Activated naive CD4-positive, alpha-beta T cell treated with anti-CD3 and anti-CD28 coated beads, Interleukin-2, amount 50 U/mL, for 16 hours (primary cell): ENCODE data around the gene CDCA5.
A peak's percentile ranks its signal among the peaks of the same experiment; 100 is the strongest.

Experiments
- DNase-seq: peaks from one replicate; pipeline ENCODE4 v3.0.0-alpha.2; 2020

CDCA5 gene

GRCh38 chr11:65104628-65105027, 20.8 kb upstream of the CDCA5 start:
- DNase-seq, result no peak

DNA sequence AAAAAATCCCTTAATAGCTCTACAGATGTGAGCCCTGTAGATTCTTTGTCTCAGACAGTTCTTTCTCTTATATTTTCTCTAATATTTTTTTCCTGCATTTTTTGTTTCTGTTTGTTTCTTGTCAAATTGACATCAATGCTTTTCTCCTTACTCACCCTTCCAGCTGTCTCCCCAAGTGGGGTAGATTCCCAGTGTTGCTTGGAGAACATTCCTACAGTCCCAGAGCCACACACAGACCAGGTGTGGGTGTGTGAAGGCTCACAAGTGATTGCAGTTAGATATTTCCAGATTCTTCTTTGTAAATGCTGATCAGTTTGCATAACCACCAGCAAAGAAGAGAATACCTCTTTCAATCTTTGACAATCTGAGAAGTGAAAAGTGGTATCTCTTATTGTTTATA, 19.6 kb upstream of the CDCA5 start:
- no peak for DNase-seq

GRCh38 chr11:65102142-65103095, 18.6 kb upstream of the CDCA5 start:
- no peak for DNase-seq

DNA sequence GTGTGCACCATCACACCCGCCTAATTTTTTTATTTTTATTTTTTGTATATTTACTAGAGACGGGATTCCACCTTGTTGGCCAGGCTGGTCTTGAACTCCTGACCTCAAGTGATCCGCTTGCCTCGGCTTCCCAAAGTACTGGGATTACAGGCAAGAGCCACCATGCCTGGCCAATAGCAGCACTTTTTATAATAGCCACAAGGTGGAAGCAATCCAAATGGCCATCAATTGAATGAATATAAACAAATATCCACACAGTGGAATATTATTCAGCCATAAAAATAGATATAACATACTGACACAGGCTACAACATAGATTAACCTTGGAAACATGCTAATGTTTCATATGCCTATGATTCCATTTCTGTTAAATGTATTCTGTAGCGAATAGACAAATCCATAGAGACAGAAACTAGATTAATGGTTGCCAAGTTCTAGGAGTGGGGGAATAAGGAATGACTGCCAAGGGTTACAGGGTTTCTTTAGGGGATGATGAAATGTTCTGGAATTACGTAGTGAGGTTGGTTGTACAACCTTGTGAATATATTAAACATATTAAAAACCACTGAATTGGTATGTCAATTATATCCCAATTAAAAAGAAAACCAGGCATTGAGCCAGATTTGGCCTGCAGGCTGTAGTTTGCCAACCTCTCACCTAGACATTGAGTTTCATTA, 17.0 kb upstream of the CDCA5 start:
- DNase-seq, result no peak

DNA sequence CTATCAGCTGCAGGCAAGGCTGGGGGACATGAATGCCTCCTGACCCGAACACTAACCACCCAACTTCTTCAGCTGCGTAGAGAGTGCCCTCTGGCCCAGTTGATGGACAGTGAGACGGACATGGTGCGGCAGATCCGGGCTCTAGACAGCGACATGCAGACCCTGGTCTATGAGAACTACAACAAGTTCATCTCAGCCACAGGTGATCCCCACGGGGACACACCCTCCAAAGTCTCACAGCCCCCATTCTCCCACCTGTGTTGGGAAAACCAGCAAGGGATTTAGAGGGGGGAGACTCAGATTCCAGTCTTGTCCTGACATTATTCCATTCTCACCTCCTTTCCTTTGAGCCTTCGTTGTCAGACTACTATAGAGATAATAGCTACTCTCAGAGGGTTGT, 13.1 kb upstream of the CDCA5 start:
- no peak for DNase-seq

- peak; percentile 84 for DNase-seq
These were observed 12.3 kb upstream of the CDCA5 start, which contains the start of gene VPS51 for GRCh38 chr11:65095974-65096806. Gene VPS51, plus strand, starts transcription at chr11:65096214. Its CDS starts 37 bp downstream, at chr11:65096251.

DNA sequence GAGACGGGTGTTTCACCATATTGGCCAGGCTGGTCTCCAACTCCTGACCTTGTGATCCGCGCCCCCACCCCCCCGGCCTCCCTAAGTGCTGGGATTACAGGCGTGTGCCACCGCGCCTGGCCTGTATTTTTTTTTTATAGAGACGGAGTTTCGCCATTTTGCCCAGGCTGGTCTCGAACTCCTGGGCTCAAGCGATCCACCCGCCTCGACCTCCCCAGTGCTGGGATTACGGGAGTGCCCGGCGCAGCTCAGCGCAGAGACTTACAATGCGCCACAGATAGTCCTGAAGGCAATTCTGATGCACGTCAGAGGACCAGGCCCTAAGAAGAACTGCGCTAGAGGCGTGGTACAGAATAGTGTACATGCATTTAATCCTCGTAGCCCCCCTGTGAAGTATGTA, 11.6 kb upstream of the CDCA5 start:
- DNase-seq, result no peak

GRCh38 chr11:65090628-65091027, 6.8 kb upstream of the CDCA5 start:
- no peak for DNase-seq

DNA sequence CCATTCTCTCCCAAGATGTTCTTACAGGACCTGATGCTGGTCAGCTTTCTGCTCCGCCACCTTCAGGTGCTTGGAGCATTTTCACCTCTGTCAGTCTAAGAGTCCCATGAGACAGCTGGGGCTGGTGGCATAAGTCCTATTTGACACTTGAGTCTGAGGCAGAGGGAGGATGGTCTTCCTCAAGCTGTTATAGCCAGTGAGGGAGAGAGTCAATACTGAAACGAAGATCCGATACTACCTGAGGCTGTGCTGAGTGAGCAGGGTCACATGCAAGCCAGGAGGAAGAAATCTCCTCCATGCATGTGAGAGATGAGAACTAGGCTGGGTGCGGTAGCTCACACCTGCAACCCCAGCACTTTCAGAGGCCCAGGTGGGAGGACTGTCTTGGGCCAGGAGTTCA, 5.8 kb upstream of the CDCA5 start:
- DNase-seq, result no peak

DNA sequence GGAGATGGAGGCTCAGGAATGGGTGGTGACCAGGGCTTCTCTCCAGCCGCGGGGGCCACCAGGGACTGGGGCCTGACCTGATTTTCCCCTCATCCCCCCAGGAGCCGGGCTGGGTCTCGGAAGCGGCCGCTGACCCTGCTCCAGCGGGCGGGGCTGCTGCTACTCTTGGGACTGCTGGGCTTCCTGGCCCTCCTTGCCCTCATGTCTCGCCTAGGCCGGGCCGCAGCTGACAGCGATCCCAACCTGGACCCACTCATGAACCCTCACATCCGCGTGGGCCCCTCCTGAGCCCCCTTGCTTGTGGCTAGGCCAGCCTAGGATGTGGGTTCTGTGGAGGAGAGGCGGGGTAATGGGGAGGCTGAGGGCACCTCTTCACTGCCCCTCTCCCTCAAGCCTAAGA, 4.0 kb upstream of the CDCA5 start:
- no peak for DNase-seq

GRCh38 chr11:65087216-65087615, 3.4 kb upstream of the CDCA5 start:
- DNase-seq, result no peak

- DNase-seq, result no peak
These were observed 3.0 kb upstream of the CDCA5 start for GRCh38 chr11:65086809-65087208.

DNA sequence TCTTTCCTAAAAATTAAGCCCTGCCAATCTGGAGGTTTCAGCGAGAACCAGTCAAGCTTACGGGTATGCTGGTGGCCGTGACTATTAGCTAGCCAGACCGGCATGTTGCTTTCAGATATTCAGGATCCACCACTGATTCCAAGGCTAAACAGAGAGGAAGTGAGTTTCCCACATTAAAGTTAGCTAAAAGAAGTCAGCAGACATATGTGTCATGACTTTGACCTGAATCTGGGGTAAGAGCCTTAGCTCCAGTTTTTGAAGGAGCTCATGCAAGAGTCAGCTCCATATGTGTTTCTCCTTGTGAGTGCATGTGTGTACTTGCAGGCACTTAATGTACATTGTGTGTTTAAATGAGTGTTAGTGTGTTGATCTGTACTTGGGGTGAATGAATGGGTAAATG, 1.6 kb upstream of the CDCA5 start:
- DNase-seq, result no peak

GRCh38 chr11:65084598-65085375, 947 bp upstream of the CDCA5 start:
- no peak for DNase-seq

DNA sequence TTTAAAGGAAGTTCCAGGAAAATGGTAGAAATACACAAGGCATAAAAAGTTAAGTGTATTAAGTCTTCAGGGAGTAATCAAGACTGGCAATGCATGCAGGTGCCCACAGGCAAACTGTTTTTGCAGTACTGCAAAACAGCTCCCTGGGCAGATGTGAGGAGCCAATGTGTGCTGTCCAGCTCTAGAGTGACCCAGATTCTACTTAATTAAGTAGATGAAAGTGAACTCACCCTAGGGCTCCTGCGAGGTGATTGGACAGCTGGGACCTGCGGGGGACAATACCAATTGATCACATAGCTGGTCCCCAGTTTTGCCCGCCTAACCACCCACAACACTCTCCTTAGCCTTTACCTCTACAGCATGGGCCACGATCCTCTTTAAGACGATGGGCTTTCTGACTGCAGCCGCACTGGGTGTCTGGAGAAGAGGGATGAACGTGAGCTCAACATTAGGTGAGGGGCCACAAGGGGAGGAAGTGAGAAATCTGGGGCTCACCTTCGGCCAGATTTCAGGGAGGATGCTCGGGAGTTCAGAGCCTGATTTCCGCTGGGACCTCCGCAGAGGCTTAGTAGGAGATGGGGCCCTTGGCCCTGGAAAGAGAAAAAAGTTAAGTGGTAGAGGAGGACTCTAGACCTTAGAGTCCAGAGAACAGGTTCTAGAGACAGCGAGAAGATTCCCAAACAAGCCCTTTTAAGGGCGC, 556 bp downstream of the CDCA5 start:
- no peak for DNase-seq

DNA sequence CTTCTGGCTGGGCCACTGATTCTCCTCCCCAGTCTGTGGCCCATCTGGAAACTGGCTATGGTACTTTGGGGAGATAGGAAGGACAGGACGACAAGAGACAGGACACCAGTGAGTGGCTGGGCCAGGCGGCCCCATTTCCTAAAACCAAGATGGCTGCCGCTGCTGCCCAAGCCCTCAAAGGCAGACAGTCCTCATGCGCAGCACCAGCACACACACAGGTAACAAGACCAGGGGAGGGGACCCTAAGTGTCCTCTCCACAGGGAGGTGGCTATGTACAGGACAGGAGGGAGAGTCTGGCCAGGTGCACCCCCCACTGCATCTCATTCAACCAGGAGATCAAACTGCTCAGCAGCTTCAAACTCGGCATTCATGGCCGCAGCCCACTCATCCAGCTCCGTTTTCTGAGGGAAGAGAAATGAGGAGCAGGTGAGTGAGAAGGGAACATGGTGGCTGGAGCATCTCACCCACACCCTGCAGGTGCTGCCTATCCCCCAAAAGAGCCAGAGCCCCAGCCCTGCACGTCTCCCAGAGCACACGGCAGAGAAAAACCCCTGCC, 5.0 kb downstream of the CDCA5 start:
- DNase-seq, result no peak

DNA sequence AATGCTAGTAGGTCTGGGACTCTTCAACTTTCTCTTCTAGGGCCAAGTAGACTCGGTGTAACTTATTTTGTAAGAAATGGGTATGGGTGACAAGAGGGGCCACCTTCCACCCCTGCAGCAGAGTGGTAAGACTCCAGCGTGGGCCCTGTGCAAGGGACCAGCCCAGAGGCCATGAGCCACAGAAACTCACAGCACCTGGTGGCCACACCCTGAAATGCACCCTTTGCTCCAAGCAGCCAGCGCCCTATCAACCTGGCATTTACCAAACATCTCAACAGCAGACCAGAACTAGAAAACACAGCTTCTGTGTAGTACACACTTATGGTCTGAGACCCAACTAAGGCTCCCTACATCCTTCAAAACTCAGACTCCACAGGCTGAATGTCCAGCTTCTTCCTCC, 5.7 kb downstream of the CDCA5 start:
- DNase-seq, result peak; percentile 73

DNA sequence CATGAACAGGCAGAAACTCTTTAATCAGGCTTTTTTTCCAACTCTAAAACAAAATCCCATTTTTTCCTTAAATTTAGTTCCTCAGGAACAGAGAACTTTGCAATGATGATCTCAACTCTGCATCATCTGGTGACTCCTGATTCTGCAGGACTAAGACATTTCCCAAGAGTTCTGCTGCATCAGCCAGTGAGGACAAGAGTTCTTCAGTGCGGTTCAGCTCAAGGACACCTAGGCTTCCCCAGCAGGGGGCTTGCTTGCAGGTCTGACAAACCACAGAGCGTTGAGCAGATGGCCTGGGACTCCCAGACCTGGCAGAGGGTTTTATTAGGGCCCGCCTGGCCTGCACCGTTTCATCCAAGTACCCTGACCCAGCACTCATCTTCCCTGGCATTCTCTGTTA, 6.4 kb downstream of the CDCA5 start:
- no peak for DNase-seq

GRCh38 chr11:65072631-65072966, 11.2 kb downstream of the CDCA5 start:
- no peak for DNase-seq

DNA sequence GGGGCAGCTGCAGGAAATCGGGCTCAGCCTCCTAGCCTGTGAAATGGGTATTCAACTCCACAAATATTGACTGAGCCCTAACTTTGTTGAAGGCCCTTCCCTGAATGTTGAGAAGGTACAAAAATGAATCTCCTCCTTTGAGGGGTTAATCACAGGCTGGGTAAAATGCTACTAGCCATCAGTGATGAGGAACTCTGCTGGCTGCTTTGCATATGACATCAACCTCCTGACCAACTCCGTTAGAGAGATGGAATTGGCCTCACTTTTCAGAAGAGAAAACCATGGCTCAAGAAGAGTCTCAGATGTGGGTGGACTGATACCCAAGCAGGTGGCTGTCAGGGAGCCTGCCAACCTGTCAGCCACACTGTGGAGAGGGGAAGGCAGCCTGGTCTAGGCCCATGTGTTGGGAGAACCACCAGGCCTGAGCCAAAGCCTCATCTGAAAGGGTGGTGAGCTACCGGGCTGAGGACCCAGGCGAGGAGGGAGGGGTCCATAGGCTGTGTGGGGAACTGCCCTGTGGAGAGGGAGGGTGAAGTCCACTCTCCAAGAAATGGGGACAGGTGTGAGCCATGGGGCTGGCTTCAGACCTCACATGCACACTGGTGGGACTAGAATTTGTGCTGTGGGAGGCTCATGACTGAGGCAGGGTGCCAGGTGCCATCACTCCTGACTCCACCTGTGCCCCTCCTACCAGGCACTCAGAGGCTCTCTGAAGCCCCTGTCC, 11.8 kb downstream of the CDCA5 start:
- DNase-seq, result no peak

GRCh38 chr11:65069217-65069616, 14.6 kb downstream of the CDCA5 start:
- DNase-seq, result no peak
